HG02798 (cell line): ENCODE measurements around the gene HES5.
"Not testable (repeated sequence)": the region's sequence is repeated elsewhere in the genome, so short reads cannot be mapped to it uniquely, and the experiment has no call there.

Experiments used
- ATAC-seq: cut with Tn5 transposase; IDR thresholded peaks from one replicate; pipeline ENCODE4 v1.9.1; 2021; ENCODE audit warnings: mild to moderate bottlenecking; ENCODE audit not compliant: unreplicated experiment, poor library complexity

HES5 gene

GRCh38 chr1:2561898-2562895 lies 32.1 kb upstream of the HES5 start:
- ATAC-seq, result no peak

- ATAC-seq, result no peak
Measured at GRCh38 chr1:2561446-2561845, 31.4 kb upstream of the HES5 start.

GRCh38 chr1:2560299-2561073 lies 30.4 kb upstream of the HES5 start:
- no peak for ATAC-seq

- ATAC-seq, result no peak
Measured at GRCh38 chr1:2559509-2560298, 29.6 kb upstream of the HES5 start.

- ATAC-seq, result no peak
Measured at GRCh38 chr1:2558861-2559260, 28.8 kb upstream of the HES5 start.

GRCh38 chr1:2558420-2558819 lies 28.4 kb upstream of the HES5 start:
- no peak for ATAC-seq

- ATAC-seq, result no peak
Measured at GRCh38 chr1:2557482-2558400, 27.7 kb upstream of the HES5 start.

- ATAC-seq, result no peak
Measured at GRCh38 chr1:2556678-2557481, 26.8 kb upstream of the HES5 start.

- ATAC-seq, result peak; percentile 44
Measured at GRCh38 chr1:2556277-2556677, 26.2 kb upstream of the HES5 start, which contains the start of gene TNFRSF14. TSS of gene TNFRSF14 (plus strand) at chr1:2556371. CDS start at chr1:2556665, 294 bp downstream.

GRCh38 chr1:2555634-2556276 lies 25.7 kb upstream of the HES5 start:
- peak; percentile 36 for ATAC-seq

- ATAC-seq, result no peak
Measured at GRCh38 chr1:2554621-2555387, 24.7 kb upstream of the HES5 start.

- ATAC-seq, result no peak
Measured at GRCh38 chr1:2553871-2554620, 24.0 kb upstream of the HES5 start.

GRCh38 chr1:2553076-2553475 lies 23.0 kb upstream of the HES5 start:
- ATAC-seq, result not testable (repeated sequence)

GRCh38 chr1:2552189-2552588 lies 22.1 kb upstream of the HES5 start:
- no peak for ATAC-seq

- ATAC-seq, result not testable (repeated sequence)
Measured at GRCh38 chr1:2551544-2551943, 21.5 kb upstream of the HES5 start.

- ATAC-seq, result not testable (repeated sequence)
Measured at GRCh38 chr1:2550309-2550861, 20.3 kb upstream of the HES5 start.
